GM19455 (cell line): ENCODE results near the gene ANXA11.

ENCODE experiments used
- ATAC-seq: cut with Tn5 transposase; IDR thresholded peaks from one replicate; pipeline ENCODE4 v1.9.1; 2021; ENCODE audit not compliant: unreplicated experiment

Gene ANXA11

GRCh38 chr10:80166581-80167470 lies 38.5 kb downstream of the ANXA11 start:
- ATAC-seq, result no peak

GRCh38 chr10:80165173-80165572 lies 40.2 kb downstream of the ANXA11 start:
- ATAC-seq, result no peak

GRCh38 chr10:80164596-80164995 lies 40.7 kb downstream of the ANXA11 start:
- no peak for ATAC-seq

- ATAC-seq, result no peak
Observed at GRCh38 chr10:80163741-80164341, 41.5 kb downstream of the ANXA11 start.

GRCh38 chr10:80161321-80162083 lies 43.8 kb downstream of the ANXA11 start:
- no peak for ATAC-seq

GRCh38 chr10:80160361-80161320 lies 44.7 kb downstream of the ANXA11 start:
- no peak for ATAC-seq

GRCh38 chr10:80159166-80159873 lies 46.0 kb downstream of the ANXA11 start:
- no peak for ATAC-seq

GRCh38 chr10:80158598-80159127 lies 46.7 kb downstream of the ANXA11 start:
- no peak for ATAC-seq

- ATAC-seq, result no peak
Observed at GRCh38 chr10:80158126-80158525, 47.2 kb downstream of the ANXA11 start.

GRCh38 chr10:80157561-80157960 lies 47.8 kb downstream of the ANXA11 start:
- ATAC-seq, result no peak

GRCh38 chr10:80156216-80156615 lies 49.1 kb downstream of the ANXA11 start:
- no peak for ATAC-seq

GRCh38 chr10:80155696-80156215 lies 49.6 kb downstream of the ANXA11 start:
- ATAC-seq, result no peak

GRCh38 chr10:80154978-80155695 lies 50.2 kb downstream of the ANXA11 start:
- no peak for ATAC-seq

- ATAC-seq, result no peak
Observed at GRCh38 chr10:80154626-80154977, 50.7 kb downstream of the ANXA11 start.

- no peak for ATAC-seq
Observed at GRCh38 chr10:80153460-80153859, 51.9 kb downstream of the ANXA11 start.

- ATAC-seq, result no peak
Observed at GRCh38 chr10:80152820-80153219, 52.5 kb downstream of the ANXA11 start.

- ATAC-seq, result no peak
Observed at GRCh38 chr10:80150172-80150571, 55.2 kb downstream of the ANXA11 start.

GRCh38 chr10:80149123-80149522 lies 56.2 kb downstream of the ANXA11 start:
- no peak for ATAC-seq
